ENCODE data around the gene BBX.

- no peak for TF ChIP-seq TAF1 (IDR thresholded peaks at IDR 0.05; ENCODE audit: low read depth, low read length)
- no peak for TF ChIP-seq POLR2AphosphoS5 (IDR thresholded peaks at IDR 0.05; ENCODE audit: low read depth, low read length)
- TF ChIP-seq POLR2A (IDR thresholded peaks at IDR 0.05; ENCODE audit: low read depth, low read length): no peak
- no peak for TF ChIP-seq POU2F2 (IDR thresholded peaks at IDR 0.05; ENCODE audit: low read depth, low read length)
- TF ChIP-seq SPI1 (IDR thresholded peaks at IDR 0.05; ENCODE audit: low read depth, low read length): no peak
- no peak for TF ChIP-seq PAX5 (IDR thresholded peaks at IDR 0.05; ENCODE audit: insufficient read depth, low read length, severe bottlenecking)
These were observed 294.3 kb downstream of the BBX start for GRCh38 chr3:107817076-107817475.
